ENCODE data around the gene LGALS8. TPM values are rescaled to one million over a fixed set of nuclear protein-coding genes. Genes with fewer than 3 reads are reported as not detected.

LGALS8 gene
- total RNA-seq, 6 experiments from 2014 or later = 27.4 to 37.5 (median 35.0) TPM

DNA sequence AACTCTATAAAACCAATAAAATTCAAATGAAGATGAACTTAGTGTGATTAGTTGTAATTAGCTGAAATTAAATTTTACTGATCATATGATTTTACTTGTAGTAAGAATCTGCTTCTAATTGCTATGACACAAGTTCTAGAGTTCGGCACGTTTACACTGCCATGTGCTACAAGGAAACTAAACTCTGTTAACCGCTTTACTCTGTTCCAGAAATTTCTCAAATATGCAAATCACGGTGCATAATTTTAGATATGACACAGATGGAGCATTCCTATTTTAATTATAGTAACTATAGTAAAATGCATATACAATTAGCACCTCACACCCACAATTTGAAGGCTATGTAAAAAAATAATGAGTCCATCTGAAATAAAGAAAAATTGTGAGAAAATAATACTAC lies 65.7 kb downstream of the LGALS8 start:
- Mint-ChIP-seq H3K27me3 (ENCODE audit: insufficient read depth) (no peaks in the 10 kb centered on the region), H3K36me3 (ENCODE audit: low read depth) (peaks cover 43% of the 10 kb centered on the region), H3K27ac (no peak overlapping the region), H3K4me3 (no peak overlapping the region), H3K9me3 (no peaks in the 10 kb centered on the region), H3K4me1 (ENCODE audit: low read depth) (no peaks in the 10 kb centered on the region)
- TF ChIP-seq, protein P1, sequence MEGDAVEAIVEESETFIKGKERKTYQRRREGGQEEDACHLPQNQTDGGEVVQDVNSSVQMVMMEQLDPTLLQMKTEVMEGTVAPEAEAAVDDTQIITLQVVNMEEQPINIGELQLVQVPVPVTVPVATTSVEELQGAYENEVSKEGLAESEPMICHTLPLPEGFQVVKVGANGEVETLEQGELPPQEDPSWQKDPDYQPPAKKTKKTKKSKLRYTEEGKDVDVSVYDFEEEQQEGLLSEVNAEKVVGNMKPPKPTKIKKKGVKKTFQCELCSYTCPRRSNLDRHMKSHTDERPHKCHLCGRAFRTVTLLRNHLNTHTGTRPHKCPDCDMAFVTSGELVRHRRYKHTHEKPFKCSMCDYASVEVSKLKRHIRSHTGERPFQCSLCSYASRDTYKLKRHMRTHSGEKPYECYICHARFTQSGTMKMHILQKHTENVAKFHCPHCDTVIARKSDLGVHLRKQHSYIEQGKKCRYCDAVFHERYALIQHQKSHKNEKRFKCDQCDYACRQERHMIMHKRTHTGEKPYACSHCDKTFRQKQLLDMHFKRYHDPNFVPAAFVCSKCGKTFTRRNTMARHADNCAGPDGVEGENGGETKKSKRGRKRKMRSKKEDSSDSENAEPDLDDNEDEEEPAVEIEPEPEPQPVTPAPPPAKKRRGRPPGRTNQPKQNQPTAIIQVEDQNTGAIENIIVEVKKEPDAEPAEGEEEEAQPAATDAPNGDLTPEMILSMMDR (IDR thresholded peaks at IDR 0.05) = no peak
- no peak for DNase-seq

DNA sequence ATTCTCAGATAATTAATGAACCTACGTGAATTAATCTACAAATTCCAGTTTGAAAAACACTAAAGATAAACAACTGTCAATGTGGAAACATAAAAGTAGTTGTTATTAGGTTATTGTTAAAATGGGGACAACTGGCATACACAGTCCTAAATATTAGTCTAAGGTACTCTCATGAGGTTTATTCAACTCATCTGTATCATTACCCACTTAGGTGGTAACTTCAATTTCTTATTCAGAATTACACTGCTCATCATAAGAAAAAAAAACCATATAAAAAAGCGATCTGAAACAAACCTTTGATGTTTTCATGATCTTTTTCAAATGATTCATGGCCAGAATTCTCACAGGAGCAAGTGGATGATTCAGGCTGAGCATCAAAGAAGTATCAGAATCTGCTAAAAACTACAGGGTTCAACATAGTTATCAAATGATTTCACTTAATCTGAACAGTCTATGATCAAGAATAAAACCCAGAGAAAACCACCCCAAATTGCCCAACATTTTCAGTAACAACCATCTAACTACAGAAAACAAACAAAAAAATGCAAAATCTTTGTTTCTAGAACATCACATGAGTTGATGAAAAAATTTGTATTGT lies 66.9 kb downstream of the LGALS8 start:
- Mint-ChIP-seq H3K36me3 (ENCODE audit: low read depth) (peaks cover 42% of the 10 kb centered on the region), H3K4me1 (ENCODE audit: low read depth) (no peaks in the 10 kb centered on the region), H3K27me3 (ENCODE audit: insufficient read depth) (no peaks in the 10 kb centered on the region)

DNA sequence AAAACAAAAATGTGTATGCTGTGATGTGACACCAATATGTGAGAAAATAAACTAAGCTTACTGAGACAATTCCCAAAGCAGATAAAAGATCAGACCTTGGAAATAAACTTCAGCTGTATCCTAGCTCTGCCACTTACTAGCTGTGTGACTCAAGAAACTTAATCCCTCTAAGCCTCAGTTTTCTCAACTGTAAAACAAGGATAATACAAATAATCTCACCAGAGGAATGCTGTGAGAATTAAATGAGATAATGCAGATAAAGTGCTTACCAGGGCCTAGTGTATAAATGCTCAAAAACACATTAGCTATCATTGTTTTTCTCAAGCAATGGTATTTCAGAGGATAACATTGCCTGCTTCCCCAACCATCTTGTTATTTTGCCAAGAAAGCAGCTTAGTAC lies 78.4 kb downstream of the LGALS8 start:
- Mint-ChIP-seq H3K4me3 (0 out of 2 replicates have a peak overlapping the region, but pooled peaks have one; percentile 99), H3K27ac (no peak overlapping the region), H3K27me3 (ENCODE audit: insufficient read depth) (no peaks in the 10 kb centered on the region; the same call in none of the 2 replicates), H3K36me3 (ENCODE audit: low read depth) (peaks cover 10% of the 10 kb centered on the region), H3K4me1 (ENCODE audit: low read depth) (peaks cover 16% of the 10 kb centered on the region), H3K9me3 (no peaks in the 10 kb centered on the region)
- TF ChIP-seq, protein P1 (IDR thresholded peaks at IDR 0.05) = no peak
- DNase-seq = no peak

More for the DNA sequence above, 66.9 kb downstream of the LGALS8 start:
- H3K27ac Mint-ChIP-seq = no peak overlapping the region
- DNase-seq = no peak
- TF ChIP-seq, protein P1 (IDR thresholded peaks at IDR 0.05) = no peak
- H3K4me3 Mint-ChIP-seq = no peak overlapping the region
- no peaks in the 10 kb centered on the region for H3K9me3 Mint-ChIP-seq

Other genes with a start within 250 kb of the LGALS8 start
- gene ERO1B, start 242.0 kb upstream of the LGALS8 start, total RNA-seq (2021; fragmentation: NEBNext Ultra II Directional; extraction: Animal tissue kit (Norgen Biotek cat#: 25700)) = 1 to 10 TPM; 1.5 to 2.3 (median 2.0) TPM
- under 1 TPM in 2 of 6 experiments, not detected in 4; 0.43 TPM for gene EDARADD, start 129.7 kb upstream of the LGALS8 start, total RNA-seq (2021; fragmentation: NEBNext Ultra II Directional; extraction: Animal tissue kit (Norgen Biotek cat#: 25700))
- gene HEATR1, start 80.5 kb downstream of the LGALS8 start, total RNA-seq (2021; fragmentation: NEBNext Ultra II Directional; extraction: Animal tissue kit (Norgen Biotek cat#: 25700)) = 10 to 100 TPM; 34.5 to 43.6 (median 39.2) TPM
- gene ACTN2, start 162.5 kb downstream of the LGALS8 start, total RNA-seq (2021; fragmentation: NEBNext Ultra II Directional; extraction: Animal tissue kit (Norgen Biotek cat#: 25700)) = not detected

All from HFFc6 (cell line).